HCT116 (cell line): ENCODE measurements around the gene PARVA. TPM values are rescaled to one million over a fixed set of nuclear protein-coding genes. Genes with fewer than 3 reads are reported as not detected.

Experiments used
- ATAC-seq: fragments of 200-7000 bp; cut with Tn5 transposase; 2 replicates; pipeline ENCODE4 v1.9.1; 2020; ENCODE audit warnings: mild to moderate bottlenecking, moderate library complexity
- BruUV-seq: library from RNA; stranded (reverse); fragments of 400-500 nt; replicated peaks from 2 replicates; lab custom pipeline; 2021; lab: Mats Ljungman, UMichigan
- CTCF ChIA-PET: fragments of 300-600 bp; sonication (Branson Sonifier 250); formaldehyde crosslinking; loops from one replicate; lab custom pipeline; 2021; ENCODE audit warnings: antibody characterized with exemption; lab: Charles Lee
- POLR2A ChIA-PET: fragments of 300-600, 350-600 bp; sonication (Branson Sonifier 250); formaldehyde crosslinking; loops from one replicate; lab custom pipeline; 2021; ENCODE audit warnings: antibody characterized with exemption; lab: Charles Lee
- RAD21 ChIA-PET, 2 experiments: fragments of 300-600 bp; sonication (Branson Sonifier 250); formaldehyde crosslinking; loops; one replicate each; lab custom pipeline; 2023; ENCODE audit warnings: low total read pairs in 2 of 2; ENCODE audit not compliant: uncharacterized antibody in 2 of 2, unreplicated experiment in 2 of 2, low non-redundant PET in 1 of 2; lab: Charles Lee
- DNase-seq: peaks from one replicate; pipeline ENCODE4 v3.0.0-alpha.2; 2010; ENCODE audit warnings: low read depth, low spot score
- H2AFZ ChIP-seq: fragments of 200-600 bp; shearing (Covaris generic), sonication (generic); 2 replicates; pipeline ENCODE4 v1.6.1; 2017; ENCODE audit warnings: low read depth, mixed run types, mixed read lengths, antibody characterized with exemption, low read length; ENCODE audit not compliant: poor library complexity, severe bottlenecking
- H3K27ac ChIP-seq: 2 replicates; pipeline ENCODE4 v1.5.1; 2012; ENCODE audit warnings: low read depth, low read length
- H3K27me3 ChIP-seq: fragments of 200-600 bp; sonication (generic); 2 replicates; pipeline ENCODE4 v1.6.1; 2016; ENCODE audit warnings: mixed run types, low read length, mixed read lengths; ENCODE audit not compliant: insufficient read depth
- H3K36me3 ChIP-seq, 2 experiments: fragments of 200-500 bp in 1 of 2; fragments of 200-600 bp in 1 of 2; sonication (Bioruptor generic) in 1 of 2; sonication (generic) in 1 of 2; 2 replicates each; pipeline versions ENCODE4 v1.5.1 to v1.6.1; 2014 to 2016; ENCODE audit warnings: low read length in 2 of 2, inconsistent platforms in 1 of 2, mixed read lengths in 1 of 2, mixed run types in 1 of 2; ENCODE audit not compliant: insufficient read depth in 2 of 2, control insufficient read depth in 1 of 2
- H3K4me1 ChIP-seq, 2 experiments: fragments of 200-600 bp in 1 of 2; sonication (generic) in 1 of 2; 2 replicates each; pipeline versions ENCODE4 v1.5.1 to v1.6.1; 2012 to 2017; ENCODE audit warnings: low read length in 2 of 2, inconsistent platforms in 1 of 2, mild to moderate bottlenecking in 1 of 2, mixed read lengths in 1 of 2, mixed run types in 1 of 2, moderate library complexity in 1 of 2; ENCODE audit not compliant: insufficient read depth in 2 of 2, control insufficient read depth in 1 of 2
- H3K4me2 ChIP-seq: fragments of 200-600 bp; sonication (generic); 2 replicates; pipeline ENCODE4 v1.6.1; 2017; ENCODE audit warnings: mixed run types, low read length, mixed read lengths
- H3K4me3 ChIP-seq, 2 experiments: fragments of 200-600 bp in 1 of 2; sonication (generic) in 1 of 2; replicated peaks in 1 of 2; 2 replicates each; pipeline ENCODE4 v1.5.1; 2011 to 2016; ENCODE audit warnings: low read length in 2 of 2, control low read depth in 1 of 2, low read depth in 1 of 2, mild to moderate bottlenecking in 1 of 2, mixed read lengths in 1 of 2, mixed run types in 1 of 2
- H3K79me2 ChIP-seq: fragments of 200-600 bp; sonication (generic); 2 replicates; pipeline ENCODE4 v1.6.1; 2017; ENCODE audit warnings: mild to moderate bottlenecking, mixed run types, low read length, moderate library complexity, mixed read lengths; ENCODE audit not compliant: insufficient read depth
- H3K9ac ChIP-seq: fragments of 200-600 bp; sonication (generic); 2 replicates; pipeline ENCODE4 v1.6.1; 2016; ENCODE audit warnings: low read length, mixed read lengths
- H3K9me2 ChIP-seq: fragments of 200-600 bp; sonication (generic), shearing (Covaris generic); 2 replicates; pipeline ENCODE4 v1.6.1; 2017; ENCODE audit warnings: mixed run types, mild to moderate bottlenecking, moderate library complexity; ENCODE audit not compliant: insufficient read depth
- H3K9me3 ChIP-seq, 2 experiments: fragments of 200-500 bp in 1 of 2; fragments of 200-600 bp in 1 of 2; sonication (Bioruptor generic) in 1 of 2; sonication (generic) in 1 of 2; 2 replicates each; pipeline ENCODE4 v1.6.1; 2014 to 2017; ENCODE audit warnings: low read length in 2 of 2, mixed read lengths in 2 of 2, inconsistent platforms in 1 of 2, low read depth in 1 of 2, mild to moderate bottlenecking in 1 of 2, mixed run types in 1 of 2, moderate library complexity in 1 of 2; ENCODE audit not compliant: control insufficient read depth in 1 of 2, insufficient read depth in 1 of 2
- H4K20me1 ChIP-seq: fragments of 200-600 bp; sonication (generic), shearing (Covaris generic); 2 replicates; pipeline ENCODE4 v1.6.1; 2017; ENCODE audit warnings: mixed run types, mild to moderate bottlenecking, moderate library complexity; ENCODE audit not compliant: insufficient read depth
- ATF3 ChIP-seq: IDR thresholded peaks from 2 replicates; pipeline ENCODE4 v1.6.1; 2012
- CBX3 ChIP-seq: IDR thresholded peaks from 2 replicates; pipeline ENCODE4 v1.6.1; 2012; ENCODE audit warnings: low read depth
- CEBPB ChIP-seq: IDR thresholded peaks from 2 replicates; pipeline ENCODE4 v1.6.1; 2012; ENCODE audit warnings: low read depth
- EZH2 ChIP-seq: fragments of 200-600 bp; sonication (generic); IDR thresholded peaks from 2 replicates; pipeline ENCODE4 v1.6.1; 2017; ENCODE audit warnings: antibody characterized with exemption, mixed run types
- FOSL1 ChIP-seq: IDR thresholded peaks from 2 replicates; pipeline ENCODE4 v1.6.1; 2012; ENCODE audit warnings: low read depth
- POLR2A ChIP-seq: IDR thresholded peaks from 2 replicates; pipeline ENCODE4 v1.7.0; 2011; ENCODE audit warnings: borderline replicate concordance; ENCODE audit not compliant: insufficient read depth, insufficient read length; ENCODE audit errors: extremely low read depth
- POLR2AphosphoS5 ChIP-seq: IDR thresholded peaks from 2 replicates; pipeline ENCODE4 v1.6.1; 2011; ENCODE audit warnings: mild to moderate bottlenecking, low read depth, low read length, moderate library complexity
- SIN3A ChIP-seq: IDR thresholded peaks from 2 replicates; pipeline ENCODE4 v1.6.1; 2012; ENCODE audit warnings: low read depth
- SP1 ChIP-seq: IDR thresholded peaks from 2 replicates; pipeline ENCODE4 v1.6.1; 2012; ENCODE audit warnings: low read depth
- SRF ChIP-seq: IDR thresholded peaks from 2 replicates; pipeline ENCODE4 v1.6.1; 2012; ENCODE audit warnings: low read depth
- TCF7L2 ChIP-seq: IDR thresholded peaks from 2 replicates; pipeline ENCODE4 v1.7.0; 2011; ENCODE audit warnings: borderline replicate concordance, inconsistent platforms; ENCODE audit not compliant: insufficient read depth, insufficient read length; ENCODE audit errors: extremely low read depth
- ZFX ChIP-seq: fragments of 450-650 bp; IDR thresholded peaks from 2 replicates; pipeline ENCODE4 v1.6.1; 2017
- intact Hi-C: fragments of 100-400 bp; cut with micrococcal nuclease; formaldehyde crosslinking; loops from 2 replicates; pipeline ENCODE4 v1.10.0; 2022
- total RNA-seq: library from RNA; stranded (reverse); gene quantifications from one replicate; pipeline ENCODE4 v1.2.1, GENCODE V29; 2021; ENCODE audit not compliant: unreplicated experiment
- TF ChIP-seq, protein P1 (sequence below), 3 experiments: fragments of 200-600 bp in 1 of 3; sonication (generic) in 1 of 3; IDR thresholded peaks in 2 of 3; conservative IDR thresholded peaks in 1 of 3; 2 replicates each; pipeline ENCODE4 v1.5.1; 2012 to 2017; ENCODE audit warnings: low read depth in 2 of 3, low read length in 2 of 3, antibody characterized with exemption in 1 of 3, borderline replicate concordance in 1 of 3, control low read depth in 1 of 3, mild to moderate bottlenecking in 1 of 3, mixed read lengths in 1 of 3, mixed run types in 1 of 3, moderate library complexity in 1 of 3; ENCODE audit not compliant: insufficient read depth in 1 of 3

Gene PARVA
- total RNA-seq, 1 experiment from 2014 or later, result 18.4 TPM

DNA sequence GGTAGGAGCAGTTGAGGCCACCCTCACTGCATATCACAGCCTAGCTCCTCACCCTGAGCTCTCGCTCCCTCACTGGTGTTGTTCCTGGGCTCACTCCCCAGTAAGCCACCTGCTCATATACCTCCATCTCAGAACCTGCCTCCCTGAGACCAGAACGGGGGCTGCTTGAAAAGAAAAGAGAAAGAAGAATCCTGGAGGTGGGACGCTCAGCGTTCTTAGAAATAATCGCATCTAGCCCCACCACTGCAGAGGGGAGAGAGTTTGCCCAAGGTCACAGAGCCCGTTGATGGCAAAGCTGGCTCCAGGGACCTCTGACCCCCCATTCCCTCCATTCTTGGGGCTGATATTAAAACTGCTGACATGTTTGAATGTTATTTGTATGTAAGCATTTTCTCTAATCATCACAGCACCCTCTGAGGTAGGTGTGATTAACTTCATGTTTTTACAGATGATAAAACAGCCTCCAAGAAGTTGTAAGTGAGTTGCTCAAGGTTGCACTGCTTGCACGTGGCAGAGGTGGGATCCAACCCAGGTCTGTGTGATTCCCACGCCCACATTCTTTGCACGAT is 164.3 kb downstream of the PARVA start:
- Histone ChIP-seq H3K9ac (no peak overlapping the region), H3K4me3 (no peak overlapping the region), H3K79me2 (no peaks in the 10 kb centered on the region), H4K20me1 (no peaks in the 10 kb centered on the region), H2AFZ (no peak overlapping the region), H3K4me1 (peaks cover 6 to 17% of the 10 kb centered on the region in 2 experiments; a peak in 3 of 4 replicates), H3K36me3 (no peaks in the 10 kb centered on the region), H3K27ac (no peak overlapping the region), H3K9me3 (no peaks in the 10 kb centered on the region), H3K9me2 (no peaks in the 10 kb centered on the region), H3K4me2 (no peak overlapping the region), H3K27me3 (no peaks in the 10 kb centered on the region)
- ATAC-seq (no peak), DNase-seq (no peak)
- BruUV-seq, result no TSS peak
- ChIA-PET POLR2A (no interaction called here), RAD21 (no interaction called here), CTCF (no interaction called here)
- no peak for TF ChIP-seq POLR2AphosphoS5
- TF ChIP-seq SIN3A, result no peak
- no peak for TF ChIP-seq ATF3
- no peak for TF ChIP-seq TCF7L2
- no peak for TF ChIP-seq SRF
- no peak for TF ChIP-seq SP1
- no peak for TF ChIP-seq ZFX
- TF ChIP-seq EZH2, result no peak
- no peak for TF ChIP-seq POLR2A
- no peak for TF ChIP-seq CBX3
- TF ChIP-seq CEBPB, result no peak
- TF ChIP-seq FOSL1, result no peak
- TF ChIP-seq, protein P1, sequence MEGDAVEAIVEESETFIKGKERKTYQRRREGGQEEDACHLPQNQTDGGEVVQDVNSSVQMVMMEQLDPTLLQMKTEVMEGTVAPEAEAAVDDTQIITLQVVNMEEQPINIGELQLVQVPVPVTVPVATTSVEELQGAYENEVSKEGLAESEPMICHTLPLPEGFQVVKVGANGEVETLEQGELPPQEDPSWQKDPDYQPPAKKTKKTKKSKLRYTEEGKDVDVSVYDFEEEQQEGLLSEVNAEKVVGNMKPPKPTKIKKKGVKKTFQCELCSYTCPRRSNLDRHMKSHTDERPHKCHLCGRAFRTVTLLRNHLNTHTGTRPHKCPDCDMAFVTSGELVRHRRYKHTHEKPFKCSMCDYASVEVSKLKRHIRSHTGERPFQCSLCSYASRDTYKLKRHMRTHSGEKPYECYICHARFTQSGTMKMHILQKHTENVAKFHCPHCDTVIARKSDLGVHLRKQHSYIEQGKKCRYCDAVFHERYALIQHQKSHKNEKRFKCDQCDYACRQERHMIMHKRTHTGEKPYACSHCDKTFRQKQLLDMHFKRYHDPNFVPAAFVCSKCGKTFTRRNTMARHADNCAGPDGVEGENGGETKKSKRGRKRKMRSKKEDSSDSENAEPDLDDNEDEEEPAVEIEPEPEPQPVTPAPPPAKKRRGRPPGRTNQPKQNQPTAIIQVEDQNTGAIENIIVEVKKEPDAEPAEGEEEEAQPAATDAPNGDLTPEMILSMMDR (IDR thresholded peaks at IDR 0.05 in 2 of 3, conservative IDR thresholded peaks at IDR 0.05 in 1 of 3; ENCODE audit: borderline replicate concordance in 1 of 3, insufficient read depth in 1 of 3, low read depth in 2 of 3, low read length in 2 of 3), result no peak
- intact Hi-C loops, result no loop called here
